Naive B cell (primary cell): Measurements from ENCODE around the gene SLC2A10. TPM values are rescaled to one million over a fixed set of nuclear protein-coding genes. Genes with fewer than 3 reads are reported as not detected.

ENCODE experiments used
- ATAC-seq, 2 donors: fragments of 150-1000 bp; cut with Tn5 transposase; 2 replicates each; pipeline ENCODE4 v1.10.0; 2021; ENCODE audit warnings: low read depth in 2 of 2, mild to moderate bottlenecking in 2 of 2, moderate library complexity in 2 of 2
- DNase-seq: peaks from one replicate; pipeline ENCODE4 v3.0.0; 2022
- H3K27ac Mint-ChIP-seq, 6 donors: one replicate each; pipeline ENCODE4 v1.8.0; 2020 to 2022; ENCODE audit warnings: mild to moderate bottlenecking in 6 of 6, mixed read lengths in 6 of 6, moderate library complexity in 5 of 6, inconsistent platforms in 2 of 6
- H3K27me3 Mint-ChIP-seq, 3 donors: one replicate each; pipeline ENCODE4 v1.8.0; 2021 to 2022; ENCODE audit warnings: mixed read lengths in 3 of 3, mild to moderate bottlenecking in 1 of 3
- H3K36me3 Mint-ChIP-seq, 2 donors: one replicate each; pipeline ENCODE4 v1.8.0; 2020 to 2022; ENCODE audit warnings: mixed read lengths in 2 of 2, inconsistent platforms in 1 of 2, mild to moderate bottlenecking in 1 of 2
- H3K4me1 Mint-ChIP-seq, 3 donors: one replicate each; pipeline ENCODE4 v1.8.0; 2020 to 2022; ENCODE audit warnings: mixed read lengths in 3 of 3, inconsistent platforms in 1 of 3, mild to moderate bottlenecking in 1 of 3, moderate library complexity in 1 of 3
- H3K4me3 Mint-ChIP-seq, 8 donors: one replicate each; pipeline ENCODE4 v1.8.0; 2020 to 2022; ENCODE audit warnings: mild to moderate bottlenecking in 8 of 8, mixed read lengths in 8 of 8, moderate library complexity in 8 of 8, inconsistent platforms in 2 of 8
- H3K9me3 Mint-ChIP-seq, 7 donors: one replicate each; pipeline ENCODE4 v1.8.0; 2020 to 2022; ENCODE audit warnings: mixed read lengths in 7 of 7, mild to moderate bottlenecking in 5 of 7, inconsistent platforms in 2 of 7, moderate library complexity in 1 of 7
- polyA plus RNA-seq, 6 donors: library from polyadenylated mRNA; unstranded; fragments of 300-500 nt; fragmentation: Illumina TruSeq; gene quantifications; one replicate each; pipeline ENCODE4 v1.2.3, GENCODE V29; 2021; ENCODE audit warnings: low read depth in 6 of 6

SLC2A10 gene
- polyA plus RNA-seq, 6 donors from 2014 or later = not detected

DNA sequence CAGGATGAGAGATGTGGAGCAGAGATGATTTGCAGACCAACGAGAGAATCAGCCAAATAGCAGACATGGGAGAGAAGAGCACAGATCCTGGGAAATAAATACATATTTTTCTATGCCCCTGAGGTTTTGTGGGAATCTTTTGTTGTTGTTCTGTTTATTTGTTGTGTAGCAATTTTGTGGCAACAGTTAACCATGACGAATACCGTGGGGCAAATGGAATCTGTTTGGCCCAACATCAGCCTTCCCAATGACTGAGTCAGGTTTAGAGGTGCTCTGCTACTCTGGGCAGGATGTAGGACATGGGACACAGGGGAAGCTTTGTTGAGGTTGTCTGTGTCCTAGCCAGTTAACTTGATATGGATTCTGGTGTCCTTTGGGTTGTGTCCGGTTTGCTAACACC lies 7.9 kb upstream of the SLC2A10 start:
- Mint-ChIP-seq H3K9me3 (peaks cover 0 to 14% (median 7%) of the 10 kb centered on the region in 7 donors), H3K27ac (no peak overlapping the region), H3K4me1 (no peaks in the 10 kb centered on the region), H3K36me3 (peaks cover 0 to 10% of the 10 kb centered on the region in 2 donors), H3K4me3 (no peak overlapping the region), H3K27me3 (peaks cover 28 to 50% (median 45%) of the 10 kb centered on the region in 3 donors)
- ATAC-seq (no peak), DNase-seq (no peak)

DNA sequence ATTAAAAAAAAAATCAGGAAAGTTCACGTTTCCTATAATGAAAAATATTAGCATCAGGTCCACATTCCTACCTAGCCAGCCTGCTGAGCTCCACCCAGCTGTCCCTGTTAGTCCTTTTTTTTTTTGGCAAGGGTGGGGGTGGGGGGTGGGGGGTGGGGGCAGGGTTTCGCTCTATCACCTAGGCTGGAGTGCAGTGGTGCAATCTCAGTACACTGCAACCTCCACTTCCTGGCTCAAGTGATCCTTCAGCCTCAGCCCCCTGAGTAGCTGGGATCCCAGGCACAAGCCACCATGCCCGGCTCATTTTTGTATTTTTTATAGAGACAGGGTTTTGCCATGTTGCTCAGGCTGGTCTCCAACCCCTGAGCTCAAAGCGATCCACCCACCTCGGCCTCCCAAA lies 7.5 kb upstream of the SLC2A10 start:
- H3K4me3 Mint-ChIP-seq = no peak overlapping the region
- H3K27ac Mint-ChIP-seq = no peak overlapping the region
- ATAC-seq (no peak), DNase-seq (no peak)
- H3K36me3 Mint-ChIP-seq = peaks cover 0 to 11% of the 10 kb centered on the region in 2 donors
- no peaks in the 10 kb centered on the region for H3K4me1 Mint-ChIP-seq
- H3K27me3 Mint-ChIP-seq = peaks cover 29 to 51% (median 45%) of the 10 kb centered on the region in 3 donors
- H3K9me3 Mint-ChIP-seq = peaks cover 0 to 17% (median 10%) of the 10 kb centered on the region in 7 donors

DNA sequence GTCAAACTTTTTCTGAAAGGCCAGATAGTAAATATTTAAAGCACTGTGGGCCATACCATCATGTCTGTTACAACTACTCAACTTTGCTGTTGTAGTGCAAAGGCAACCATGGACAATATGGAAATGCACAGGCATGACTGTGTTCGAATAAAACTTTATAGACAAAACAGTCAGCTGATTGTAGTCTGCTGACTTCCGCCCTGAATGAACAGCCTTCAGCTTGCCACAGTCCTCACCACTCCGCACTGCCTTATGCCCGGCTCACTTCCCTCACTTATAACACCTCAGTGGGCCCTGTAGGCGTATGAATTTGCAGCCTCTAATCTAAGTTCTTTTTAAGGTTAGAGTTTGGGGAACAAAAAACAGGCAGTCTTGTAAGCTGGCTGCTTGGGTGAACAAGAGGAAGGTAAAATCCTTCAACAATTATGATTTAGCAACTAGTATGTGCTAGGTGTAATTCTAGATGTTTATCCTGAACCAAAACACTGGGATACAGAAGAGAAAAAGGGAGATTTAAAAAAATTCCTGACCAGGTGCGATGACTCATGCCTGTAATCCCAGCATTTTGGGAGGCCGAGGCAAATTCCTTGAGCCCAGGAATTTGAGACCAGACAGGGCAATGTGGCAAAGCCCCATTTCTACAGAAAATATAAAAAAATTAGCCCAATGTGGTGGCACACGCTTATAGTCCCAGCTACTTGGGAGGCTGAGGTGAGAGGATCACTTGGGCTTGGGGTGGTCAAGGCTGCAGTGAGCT lies 6.8 kb upstream of the SLC2A10 start:
- Mint-ChIP-seq H3K27me3 (peaks cover 34 to 46% (median 42%) of the 10 kb centered on the region in 3 donors), H3K4me3 (no peak overlapping the region), H3K27ac (no peak overlapping the region), H3K36me3 (peaks cover 0 to 11% of the 10 kb centered on the region in 2 donors), H3K9me3 (peaks cover 0 to 22% (median 10%) of the 10 kb centered on the region in 7 donors), H3K4me1 (no peaks in the 10 kb centered on the region)
- ATAC-seq = no peak
- DNase-seq = no peak

DNA sequence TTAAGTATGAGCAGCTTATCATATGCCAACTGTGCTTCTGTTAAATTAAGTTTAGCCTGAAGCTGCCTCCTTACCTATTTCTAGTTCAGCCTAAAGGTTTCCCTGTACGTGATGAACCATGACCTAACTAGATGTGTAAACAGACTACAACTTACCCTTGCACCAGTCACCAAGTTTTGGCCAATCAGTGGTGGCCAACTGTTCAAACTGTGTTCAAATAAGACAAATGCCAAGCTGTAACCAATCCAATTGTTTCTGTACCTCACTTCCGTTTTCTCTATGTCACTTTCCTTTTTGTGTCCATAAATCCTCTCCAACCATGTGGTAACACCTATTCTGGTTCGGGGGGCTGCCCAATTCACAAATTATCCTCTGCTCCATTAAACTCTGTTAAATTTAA lies 6.0 kb upstream of the SLC2A10 start:
- peaks cover 39 to 47% (median 40%) of the 10 kb centered on the region in 3 donors for H3K27me3 Mint-ChIP-seq
- peaks cover 0 to under 1% (median 0%) of the 10 kb centered on the region in 3 donors for H3K4me1 Mint-ChIP-seq
- H3K27ac Mint-ChIP-seq = no peak overlapping the region
- H3K4me3 Mint-ChIP-seq = no peak overlapping the region
- DNase-seq (no peak), ATAC-seq (no peak)
- peaks cover 0 to 22% (median 9%) of the 10 kb centered on the region in 7 donors for H3K9me3 Mint-ChIP-seq
- peaks cover 0 to 11% of the 10 kb centered on the region in 2 donors for H3K36me3 Mint-ChIP-seq

DNA sequence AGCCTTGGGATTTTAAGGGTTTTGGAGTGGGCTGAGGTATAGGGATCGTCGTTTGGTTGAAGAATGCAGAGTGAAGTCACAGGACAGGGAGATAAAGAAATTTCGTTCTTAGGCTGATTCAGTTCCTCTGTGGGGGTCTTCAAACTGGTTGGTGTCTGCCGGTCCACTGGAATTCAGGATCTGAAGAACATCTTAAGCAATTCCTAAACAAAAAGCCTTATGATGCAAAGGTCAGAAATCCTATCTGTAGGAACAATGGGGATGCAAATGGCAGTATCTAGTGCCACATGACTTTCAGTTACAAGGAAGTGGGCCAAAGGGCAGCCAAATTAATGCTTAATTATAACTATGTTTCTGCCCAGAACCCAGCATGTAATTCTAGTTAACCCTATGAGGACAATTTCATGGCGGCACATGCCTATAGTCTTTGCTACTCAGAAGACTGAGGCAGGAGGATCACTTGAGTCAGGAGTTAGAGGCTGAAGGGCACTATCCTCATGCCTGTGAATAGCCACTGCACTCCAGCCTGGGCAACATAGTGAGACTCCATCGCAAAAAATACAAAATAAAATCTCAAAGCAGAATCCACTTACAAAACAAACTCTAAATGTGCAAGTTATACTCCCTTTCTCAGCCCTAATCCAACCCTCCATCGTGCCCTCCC lies 4.6 kb upstream of the SLC2A10 start:
- ATAC-seq (no peak), DNase-seq (no peak)
- peaks cover 7 to 10% (median 8%) of the 10 kb centered on the region in 3 donors for H3K4me1 Mint-ChIP-seq
- peaks cover 44 to 55% (median 44%) of the 10 kb centered on the region in 3 donors for H3K27me3 Mint-ChIP-seq
- H3K27ac Mint-ChIP-seq = no peak overlapping the region
- no peak overlapping the region for H3K4me3 Mint-ChIP-seq
- H3K9me3 Mint-ChIP-seq = peaks cover 0 to 19% (median 7%) of the 10 kb centered on the region in 7 donors
- peaks cover 8 to 9% of the 10 kb centered on the region in 2 donors for H3K36me3 Mint-ChIP-seq

DNA sequence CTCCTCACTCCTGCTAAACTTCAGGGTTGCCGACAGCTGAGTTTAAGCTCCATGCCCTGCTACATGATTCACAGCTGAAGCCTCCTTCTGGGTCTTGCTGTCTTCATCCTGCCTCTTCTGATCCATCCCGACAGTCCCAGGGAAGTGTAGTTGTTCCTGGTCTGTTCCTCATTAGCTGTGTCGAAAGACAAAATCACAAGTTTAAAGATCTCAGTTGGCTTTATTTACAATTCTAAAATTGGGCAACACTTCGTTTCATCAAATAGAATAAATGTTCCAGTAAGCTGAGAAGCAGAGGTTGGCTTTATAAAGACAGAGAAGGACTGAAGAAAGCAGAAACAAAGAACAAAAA lies 4.1 kb upstream of the SLC2A10 start:
- Mint-ChIP-seq H3K27me3 (peaks cover 44 to 55% (median 48%) of the 10 kb centered on the region in 3 donors), H3K36me3 (peaks cover 7 to 14% of the 10 kb centered on the region in 2 donors), H3K4me1 (peaks cover 12 to 15% (median 13%) of the 10 kb centered on the region in 3 donors), H3K27ac (no peak overlapping the region), H3K4me3 (no peak overlapping the region), H3K9me3 (peaks cover 0 to 19% (median 7%) of the 10 kb centered on the region in 7 donors)
- ATAC-seq (no peak), DNase-seq (no peak)

DNA sequence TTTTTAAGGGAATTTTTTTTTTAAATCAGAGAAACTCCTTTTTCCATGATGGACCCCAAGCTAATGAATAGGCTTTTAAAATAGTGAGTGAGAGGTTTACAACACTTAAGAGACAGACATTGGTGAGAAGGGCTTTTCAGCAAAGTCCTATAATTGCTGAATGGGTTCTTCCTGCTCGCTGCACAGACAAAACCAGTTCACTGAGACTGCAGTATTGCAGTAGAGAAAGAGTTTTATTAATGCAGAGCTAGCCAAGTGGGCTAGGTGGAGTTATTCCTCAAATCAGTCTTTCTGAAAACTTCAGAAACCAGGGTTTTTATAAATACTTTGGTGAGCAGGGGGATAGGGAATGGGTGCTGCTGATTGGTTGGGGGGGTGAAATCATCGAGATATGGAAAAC lies 3.2 kb upstream of the SLC2A10 start:
- Mint-ChIP-seq H3K27ac (no peak overlapping the region), H3K9me3 (peaks cover 0 to 19% (median 7%) of the 10 kb centered on the region in 7 donors), H3K4me3 (no peak overlapping the region), H3K36me3 (peaks cover 7 to 17% of the 10 kb centered on the region in 2 donors), H3K4me1 (peaks cover 14 to 21% (median 16%) of the 10 kb centered on the region in 3 donors), H3K27me3 (peaks cover 44 to 61% (median 54%) of the 10 kb centered on the region in 3 donors)
- DNase-seq (no peak), ATAC-seq (no peak)

DNA sequence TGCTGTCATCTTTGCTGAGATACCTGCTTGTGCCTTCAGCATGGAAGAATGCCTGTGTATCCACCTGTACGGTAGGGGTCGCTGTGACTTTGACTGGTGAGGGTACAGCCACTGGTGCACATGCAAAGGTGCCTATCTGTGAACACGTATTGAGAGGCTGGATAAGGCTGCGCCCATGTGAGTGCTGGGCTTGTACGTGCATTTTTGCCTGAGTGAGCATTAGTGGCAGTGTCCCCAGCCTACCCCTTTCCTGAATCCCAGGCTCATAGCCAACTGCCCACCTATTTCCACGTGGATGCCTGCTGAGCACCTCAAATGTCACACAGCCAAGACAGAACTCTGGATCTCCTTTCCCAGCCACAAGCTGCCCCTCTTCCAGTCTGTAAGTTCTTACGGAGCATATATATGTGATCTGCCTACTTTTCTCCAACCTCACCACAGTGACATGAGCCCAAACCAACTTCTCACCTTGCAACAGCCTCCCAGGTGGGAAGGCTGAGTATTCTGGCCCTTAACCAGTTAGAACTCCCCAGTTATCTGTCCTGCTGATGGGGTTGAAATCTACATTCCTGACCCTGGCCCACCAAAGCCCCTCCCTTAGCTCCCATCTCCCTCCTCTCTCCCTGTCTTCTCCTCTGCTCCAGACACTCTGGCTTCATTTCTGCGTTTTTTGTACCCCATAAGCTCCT lies 1.1 kb upstream of the SLC2A10 start:
- peak overlapping the region in 6 of 8 donors; percentile 3 to 84 (median 52) for H3K4me3 Mint-ChIP-seq
- no peak for DNase-seq
- H3K27ac Mint-ChIP-seq = no peak overlapping the region

DNA sequence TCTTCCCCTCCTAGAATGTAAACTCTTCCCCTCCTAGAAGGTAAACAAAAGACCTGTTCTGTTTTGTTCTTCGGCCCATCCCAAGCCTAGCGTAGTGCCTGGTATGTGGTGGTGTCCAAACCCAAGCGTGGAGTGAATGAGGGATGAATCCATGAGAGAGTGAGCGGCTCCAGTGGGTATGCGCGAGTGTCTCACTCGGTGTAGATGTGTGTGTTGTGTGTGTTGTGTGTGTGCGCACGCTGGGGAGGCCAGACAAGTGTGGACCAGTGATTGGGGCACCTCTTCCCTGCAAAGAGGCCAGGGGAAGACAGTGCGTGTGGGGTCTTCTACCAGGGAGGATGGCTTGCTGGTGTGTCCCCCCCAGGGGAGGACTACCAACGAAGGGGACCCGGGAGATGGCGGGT lies 392 bp upstream of the SLC2A10 start:
- DNase-seq (no peak), ATAC-seq (no peak)
- peaks cover 7 to 17% of the 10 kb centered on the region in 2 donors for H3K36me3 Mint-ChIP-seq
- H3K27ac Mint-ChIP-seq = no peak overlapping the region
- H3K4me3 Mint-ChIP-seq = peak overlapping the region; percentile 30 to 91 (median 78)
- peaks cover 0 to 19% (median 7%) of the 10 kb centered on the region in 7 donors for H3K9me3 Mint-ChIP-seq
- peaks cover 14 to 21% (median 16%) of the 10 kb centered on the region in 3 donors for H3K4me1 Mint-ChIP-seq
- H3K27me3 Mint-ChIP-seq = peaks cover 60 to 71% (median 61%) of the 10 kb centered on the region in 3 donors

More for the DNA sequence above, 1.1 kb upstream of the SLC2A10 start:
- peaks cover 58 to 67% (median 63%) of the 10 kb centered on the region in 3 donors for H3K27me3 Mint-ChIP-seq
- H3K36me3 Mint-ChIP-seq = peaks cover 7 to 17% of the 10 kb centered on the region in 2 donors
- no peak for ATAC-seq
- H3K9me3 Mint-ChIP-seq = peaks cover 0 to 19% (median 7%) of the 10 kb centered on the region in 7 donors
- H3K4me1 Mint-ChIP-seq = peaks cover 14 to 21% (median 16%) of the 10 kb centered on the region in 3 donors

DNA sequence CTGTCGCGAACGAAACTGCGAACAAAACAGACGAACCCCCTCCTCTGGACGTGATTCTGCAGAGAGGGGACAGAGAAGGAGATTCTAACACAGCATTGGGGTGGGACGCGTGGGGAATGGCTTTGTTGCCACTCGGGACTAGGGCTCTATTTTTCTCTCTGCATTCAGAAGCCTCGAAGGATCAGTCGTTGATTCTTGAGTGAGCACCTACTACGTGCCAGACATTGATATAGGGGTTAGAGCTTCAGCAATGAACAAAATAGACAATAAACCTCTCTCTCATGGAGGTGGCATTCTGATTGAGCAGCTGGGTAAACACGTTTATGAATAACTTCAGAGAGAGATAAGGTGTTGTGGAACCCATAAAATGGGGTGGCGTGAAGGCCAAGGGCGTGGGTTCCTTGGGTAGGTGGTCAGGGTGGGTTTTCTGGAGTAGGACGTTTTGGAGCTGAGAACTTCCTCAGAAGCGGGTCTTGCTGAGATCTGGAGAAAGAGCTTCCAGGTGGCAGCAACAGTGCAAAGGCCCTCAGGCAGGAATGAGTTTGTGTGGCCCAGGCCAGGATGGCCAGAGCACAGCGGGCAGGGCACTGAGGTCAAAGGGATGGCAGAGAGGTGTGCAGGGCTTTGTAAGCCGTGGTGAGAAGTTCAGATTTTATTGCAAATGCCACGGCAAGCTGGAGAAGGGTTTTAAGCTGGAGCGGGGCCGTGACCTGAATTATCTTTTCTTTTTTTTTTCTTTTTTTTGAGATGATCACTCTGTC lies 884 bp downstream of the SLC2A10 start:
- H3K4me3 Mint-ChIP-seq = peak overlapping the region; percentile 44 to 82 (median 78)
- H3K36me3 Mint-ChIP-seq = peaks cover 7 to 17% of the 10 kb centered on the region in 2 donors
- H3K27ac Mint-ChIP-seq = no peak overlapping the region
- no peak for ATAC-seq
- H3K27me3 Mint-ChIP-seq = peaks cover 60 to 69% (median 68%) of the 10 kb centered on the region in 3 donors
- H3K9me3 Mint-ChIP-seq = peaks cover 0 to 17% (median 6%) of the 10 kb centered on the region in 7 donors
- peaks cover 14 to 21% (median 16%) of the 10 kb centered on the region in 3 donors for H3K4me1 Mint-ChIP-seq
- DNase-seq = no peak

DNA sequence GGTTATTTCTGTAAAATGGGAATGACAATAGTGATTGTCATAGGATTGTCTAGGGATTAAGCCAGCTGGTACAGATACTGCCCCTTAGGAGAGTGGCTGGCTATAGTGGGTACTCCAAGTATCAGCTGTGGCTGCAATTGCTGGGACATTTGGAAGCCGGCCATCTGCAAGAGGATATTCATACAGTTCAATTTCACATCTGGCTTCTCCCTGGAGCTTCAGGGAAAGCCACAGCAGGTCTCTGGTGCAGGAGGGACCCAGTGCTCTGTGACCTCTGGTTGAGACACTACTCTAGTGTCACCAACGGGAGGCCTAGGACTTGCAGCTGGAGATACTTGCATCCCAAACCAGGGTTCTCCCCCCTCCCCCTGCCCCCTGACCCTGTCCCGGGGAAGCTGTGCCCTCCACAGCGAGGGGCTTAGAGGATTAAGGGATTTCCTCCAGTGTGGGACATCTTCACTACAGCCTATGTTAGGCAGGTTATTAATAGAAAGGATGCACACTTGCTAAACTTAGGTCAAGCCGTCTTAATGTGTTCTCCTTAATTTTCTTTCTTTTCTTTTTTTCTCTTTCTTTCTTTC lies 2.7 kb downstream of the SLC2A10 start:
- no peak for DNase-seq
- Mint-ChIP-seq H3K9me3 (peaks cover 0 to 3% (median 0%) of the 10 kb centered on the region in 7 donors), H3K4me3 (peak overlapping the region in 1 of 8 donors; percentile 8), H3K27me3 (peaks cover 54 to 72% (median 62%) of the 10 kb centered on the region in 3 donors), H3K4me1 (peaks cover 14 to 21% (median 16%) of the 10 kb centered on the region in 3 donors), H3K27ac (no peak overlapping the region), H3K36me3 (peaks cover 0 to 17% of the 10 kb centered on the region in 2 donors)
- no peak for ATAC-seq
